Mesothelial cell of epicardium (in vitro differentiated cells): ENCODE measurements around the gene NXPE4. TPM values are rescaled to one million over a fixed set of nuclear protein-coding genes. Genes with fewer than 3 reads are reported as not detected.
"Not testable (repeated sequence)": the region's sequence is repeated elsewhere in the genome, so short reads cannot be mapped to it uniquely, and the experiment has no call there.

ENCODE experiments used
- DNase-seq, 2 experiments: peaks; one replicate each; pipeline ENCODE4 v3.0.0; 2021; ENCODE audit warnings: low spot score in 2 of 2; ENCODE audit not compliant: unreplicated experiment in 2 of 2
- H3K27ac Mint-ChIP-seq: 2 replicates; pipeline ENCODE4 v1.8.0; 2021; ENCODE audit warnings: mixed read lengths
- H3K27me3 Mint-ChIP-seq: 2 replicates; pipeline ENCODE4 v1.8.0; 2021; ENCODE audit warnings: low read depth, mixed read lengths
- H3K36me3 Mint-ChIP-seq: 2 replicates; pipeline ENCODE4 v1.8.0; 2021; ENCODE audit warnings: mixed read lengths
- H3K4me1 Mint-ChIP-seq: 2 replicates; pipeline ENCODE4 v1.8.0; 2021; ENCODE audit warnings: mixed read lengths
- H3K4me3 Mint-ChIP-seq: 2 replicates; pipeline ENCODE4 v1.8.0; 2021; ENCODE audit warnings: mild to moderate bottlenecking, moderate library complexity, mixed read lengths
- H3K9me3 Mint-ChIP-seq: 2 replicates; pipeline ENCODE4 v1.8.0; 2021; ENCODE audit warnings: mixed read lengths
- CTCF ChIP-seq: fragments of 200-600 bp; sonication (generic); IDR thresholded peaks from one replicate; pipeline ENCODE4 v1.5.0; 2021; ENCODE audit warnings: antibody characterized with exemption; ENCODE audit not compliant: unreplicated experiment
- total RNA-seq: library from RNA; stranded (reverse); gene quantifications from 3 replicates; pipeline ENCODE4 v1.2.1, GENCODE V29; 2021

Gene NXPE4
- total RNA-seq, 1 donor from 2014 or later, result not detected

GRCh38 chr11:114617157-114618124, 21.9 kb upstream of the NXPE4 start:
- H3K27ac Mint-ChIP-seq, result no peak overlapping the region
- DNase-seq, result no peak
- peaks cover 39% of the 10 kb centered on the region for H3K9me3 Mint-ChIP-seq

GRCh38 chr11:114616516-114616915, 20.9 kb upstream of the NXPE4 start:
- H3K27ac Mint-ChIP-seq, result no peak overlapping the region
- H3K27me3 Mint-ChIP-seq, result no peaks in the 10 kb centered on the region
- no peak for DNase-seq

More at GRCh38 chr11:114617157-114618124, 21.9 kb upstream of the NXPE4 start:
- no peaks in the 10 kb centered on the region for H3K27me3 Mint-ChIP-seq
- H3K4me3 Mint-ChIP-seq, result no peak overlapping the region
- H3K36me3 Mint-ChIP-seq, result no peaks in the 10 kb centered on the region
- no peaks in the 10 kb centered on the region for H3K4me1 Mint-ChIP-seq
- no peak for TF ChIP-seq CTCF

GRCh38 chr11:114615448-114616361, 20.1 kb upstream of the NXPE4 start:
- H3K4me1 Mint-ChIP-seq, result no peaks in the 10 kb centered on the region
- H3K36me3 Mint-ChIP-seq, result no peaks in the 10 kb centered on the region
- H3K27me3 Mint-ChIP-seq, result no peaks in the 10 kb centered on the region
- no peak overlapping the region for H3K27ac Mint-ChIP-seq
- H3K9me3 Mint-ChIP-seq, result peaks cover 49% of the 10 kb centered on the region
- no peak for DNase-seq
- TF ChIP-seq CTCF, result no peak
- H3K4me3 Mint-ChIP-seq, result no peak overlapping the region

More at GRCh38 chr11:114616516-114616915, 20.9 kb upstream of the NXPE4 start:
- H3K9me3 Mint-ChIP-seq, result peaks cover 44% of the 10 kb centered on the region
- H3K4me1 Mint-ChIP-seq, result no peaks in the 10 kb centered on the region
- no peak for TF ChIP-seq CTCF
- H3K36me3 Mint-ChIP-seq, result no peaks in the 10 kb centered on the region
- no peak overlapping the region for H3K4me3 Mint-ChIP-seq

- Mint-ChIP-seq H3K4me1 (no peaks in the 10 kb centered on the region), H3K27ac (no peak overlapping the region), H3K9me3 (peaks cover 45% of the 10 kb centered on the region), H3K27me3 (no peaks in the 10 kb centered on the region), H3K4me3 (no peak overlapping the region), H3K36me3 (no peaks in the 10 kb centered on the region)
- DNase-seq, result no peak
- TF ChIP-seq CTCF, result no peak
These were observed 18.6 kb upstream of the NXPE4 start for GRCh38 chr11:114614127-114614720.

GRCh38 chr11:114613094-114613493, 17.5 kb upstream of the NXPE4 start:
- H3K27me3 Mint-ChIP-seq, H3K36me3 Mint-ChIP-seq, H3K27ac Mint-ChIP-seq, H3K4me3 Mint-ChIP-seq, DNase-seq, H3K4me1 Mint-ChIP-seq: not testable (repeated sequence)
- peaks cover 38% of the 10 kb centered on the region for H3K9me3 Mint-ChIP-seq
